ENCODE data around the gene CA10. TPM values are rescaled to one million over a fixed set of nuclear protein-coding genes. Genes with fewer than 3 reads are reported as not detected.

CA10 gene
- total RNA-seq, 4 donors from 2014 or later: not detected

- TF ChIP-seq CTCF (IDR thresholded peaks at IDR 0.05): no peak
- no peak for DNase-seq (ENCODE audit: low spot score)
- ATAC-seq (ENCODE audit: low FRiP score): no peak
Measured at GRCh38 chr17:52178012-52178411, 19.5 kb upstream of the CA10 start.

- no peak for TF ChIP-seq CTCF (IDR thresholded peaks at IDR 0.05)
- ATAC-seq (ENCODE audit: low FRiP score) (no peak), DNase-seq (ENCODE audit: low spot score) (no peak)
Measured at GRCh38 chr17:52170963-52171572, 12.6 kb upstream of the CA10 start.

- no peak for TF ChIP-seq CTCF (IDR thresholded peaks at IDR 0.05)
- DNase-seq (ENCODE audit: low spot score): no peak
- no peak for ATAC-seq (ENCODE audit: low FRiP score)
Measured at GRCh38 chr17:52160136-52160567, 1.6 kb upstream of the CA10 start.

- ATAC-seq (ENCODE audit: low FRiP score) (no peak), DNase-seq (ENCODE audit: low spot score) (no peak)
- no peak for TF ChIP-seq CTCF (IDR thresholded peaks at IDR 0.05)
Measured at GRCh38 chr17:52159246-52160135, 977 bp upstream of the CA10 start.

- ATAC-seq (ENCODE audit: low FRiP score) (no peak), DNase-seq (ENCODE audit: low spot score) (no peak)
- TF ChIP-seq CTCF (IDR thresholded peaks at IDR 0.05): no peak
Measured at GRCh38 chr17:52157603-52158449, 688 bp downstream of the CA10 start.

- DNase-seq (ENCODE audit: low spot score) (no peak), ATAC-seq (ENCODE audit: low FRiP score) (no peak)
- TF ChIP-seq CTCF (IDR thresholded peaks at IDR 0.05): no peak
Measured at GRCh38 chr17:52156576-52157570, 1.6 kb downstream of the CA10 start.
